Suprapubic skin (tissue), 3 donors: ENCODE results near the gene ITPK1.

ENCODE experiments used
- CTCF ChIP-seq, 2 donors: fragments of 200-600 bp in 1 of 2; fragments of 450-650 bp in 1 of 2; sonication (generic) in 1 of 2; IDR thresholded peaks; one replicate each; pipeline ENCODE4 v1.5.1; 2016 to 2019; ENCODE audit warnings: antibody characterized with exemption in 2 of 2, mild to moderate bottlenecking in 1 of 2, moderate library complexity in 1 of 2
- EP300 ChIP-seq: sonication (generic); formaldehyde crosslinking; IDR thresholded peaks from one replicate; pipeline ENCODE4 v1.6.1; 2017; ENCODE audit warnings: antibody characterized with exemption
- POLR2A ChIP-seq, 2 donors: fragments of 450-650 bp; IDR thresholded peaks; one replicate each; pipeline ENCODE4 v1.6.1; 2017; ENCODE audit warnings: antibody characterized with exemption in 2 of 2, mild to moderate bottlenecking in 2 of 2, moderate library complexity in 2 of 2

- TF ChIP-seq CTCF (IDR thresholded peaks at IDR 0.05): no peak
- no peak for TF ChIP-seq POLR2A (IDR thresholded peaks at IDR 0.05)
- no peak for TF ChIP-seq EP300
These were observed 121.5 kb downstream of the ITPK1 start for GRCh38 chr14:92994131-92994676.
